Fibroblast of lung (primary cell): Measurements from ENCODE around the gene PTPN5.

Experiments used
- EZH2 ChIP-seq: IDR thresholded peaks from 2 replicates; pipeline ENCODE4 v1.5.1; 2012; ENCODE audit warnings: low read length, control low read depth, mild to moderate bottlenecking; ENCODE audit errors: missing control alignments
- TF ChIP-seq, protein P1 (sequence below), 2 donors: IDR thresholded peaks in 1 of 2; conservative IDR thresholded peaks in 1 of 2; 1 replicate in 1 of 2; 2 replicates in 1 of 2; pipeline ENCODE4 v1.5.1; 2011 to 2012; ENCODE audit warnings: low read length in 2 of 2, control low read depth in 1 of 2, inconsistent platforms in 1 of 2, low read depth in 1 of 2, mild to moderate bottlenecking in 1 of 2

DNA sequence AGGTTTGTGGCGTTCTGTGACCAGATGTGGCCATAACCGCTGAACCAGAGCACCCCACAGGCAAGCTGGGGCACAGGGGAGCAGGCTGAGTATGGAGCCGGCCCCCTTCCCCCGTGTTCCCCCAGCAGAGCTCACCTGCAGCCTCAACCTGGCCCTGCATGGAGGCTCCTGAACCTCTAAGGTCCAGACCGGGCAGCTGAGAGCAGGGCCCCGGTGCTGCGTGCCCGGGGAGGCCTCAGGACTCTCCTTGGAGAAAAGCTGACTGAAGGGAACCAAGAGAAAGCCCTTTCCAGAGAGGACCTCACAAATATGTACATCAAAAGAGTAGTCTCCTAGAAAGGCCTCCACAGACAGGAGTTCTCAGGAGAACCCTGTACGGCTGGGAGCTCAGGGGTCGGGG lies 48.2 kb downstream of the PTPN5 start:
- TF ChIP-seq, protein P1, sequence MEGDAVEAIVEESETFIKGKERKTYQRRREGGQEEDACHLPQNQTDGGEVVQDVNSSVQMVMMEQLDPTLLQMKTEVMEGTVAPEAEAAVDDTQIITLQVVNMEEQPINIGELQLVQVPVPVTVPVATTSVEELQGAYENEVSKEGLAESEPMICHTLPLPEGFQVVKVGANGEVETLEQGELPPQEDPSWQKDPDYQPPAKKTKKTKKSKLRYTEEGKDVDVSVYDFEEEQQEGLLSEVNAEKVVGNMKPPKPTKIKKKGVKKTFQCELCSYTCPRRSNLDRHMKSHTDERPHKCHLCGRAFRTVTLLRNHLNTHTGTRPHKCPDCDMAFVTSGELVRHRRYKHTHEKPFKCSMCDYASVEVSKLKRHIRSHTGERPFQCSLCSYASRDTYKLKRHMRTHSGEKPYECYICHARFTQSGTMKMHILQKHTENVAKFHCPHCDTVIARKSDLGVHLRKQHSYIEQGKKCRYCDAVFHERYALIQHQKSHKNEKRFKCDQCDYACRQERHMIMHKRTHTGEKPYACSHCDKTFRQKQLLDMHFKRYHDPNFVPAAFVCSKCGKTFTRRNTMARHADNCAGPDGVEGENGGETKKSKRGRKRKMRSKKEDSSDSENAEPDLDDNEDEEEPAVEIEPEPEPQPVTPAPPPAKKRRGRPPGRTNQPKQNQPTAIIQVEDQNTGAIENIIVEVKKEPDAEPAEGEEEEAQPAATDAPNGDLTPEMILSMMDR (conservative IDR thresholded peaks at IDR 0.05 in 1 of 2, IDR thresholded peaks at IDR 0.05 in 1 of 2; ENCODE audit: low read depth in 1 of 2, low read length in 2 of 2), result no peak
- TF ChIP-seq EZH2, result no peak
